HG02571 (cell line): ENCODE data around the gene ACP7.
A peak's percentile ranks its signal among the peaks of the same experiment; 100 is the strongest.
"Not testable (repeated sequence)": the region's sequence is repeated elsewhere in the genome, so short reads cannot be mapped to it uniquely, and the experiment has no call there.

ENCODE experiments used
- ATAC-seq: cut with Tn5 transposase; IDR thresholded peaks from one replicate; pipeline ENCODE4 v1.9.1; 2021; ENCODE audit warnings: mild to moderate bottlenecking, moderate library complexity; ENCODE audit not compliant: unreplicated experiment

ACP7 gene

DNA sequence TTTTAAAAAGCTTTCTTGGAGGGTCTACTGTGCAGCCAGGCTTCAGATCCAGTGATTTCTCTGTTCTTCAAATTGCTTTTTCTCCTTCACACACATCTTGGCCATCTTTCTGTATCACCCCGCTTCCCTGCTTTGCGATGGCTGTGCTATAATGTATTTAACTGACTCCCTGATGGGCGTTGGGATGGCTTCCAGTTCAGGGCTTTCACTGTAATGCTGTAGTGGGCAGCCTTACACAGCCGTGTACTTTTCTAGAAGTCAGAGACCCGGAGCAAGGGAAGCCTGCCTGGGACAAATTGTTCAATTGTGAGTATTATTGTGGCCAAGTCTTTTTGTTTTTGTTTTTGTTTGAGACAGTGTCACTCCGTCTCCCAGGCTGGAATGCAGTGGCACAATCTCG lies 22.0 kb downstream of the ACP7 start:
- no peak for ATAC-seq

DNA sequence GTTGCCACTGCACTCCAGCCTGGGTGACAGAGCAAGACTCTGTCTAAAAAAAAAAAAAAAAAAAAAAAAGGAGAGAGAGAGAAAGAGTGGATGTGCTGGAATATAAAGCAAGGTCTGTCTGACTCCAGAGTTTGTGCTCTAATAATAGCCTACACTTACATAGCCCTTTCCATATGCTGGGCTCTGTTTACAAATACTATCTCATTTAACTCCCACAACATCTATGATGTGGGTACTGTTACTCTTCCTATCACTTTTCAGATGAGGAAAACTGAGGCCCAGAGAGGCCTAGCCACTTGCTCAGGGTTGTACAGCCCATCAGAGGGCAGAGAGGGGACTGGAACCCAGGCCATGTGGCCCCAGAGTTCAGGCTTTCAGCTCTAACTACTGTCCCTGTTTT lies 25.5 kb downstream of the ACP7 start:
- no peak for ATAC-seq

DNA sequence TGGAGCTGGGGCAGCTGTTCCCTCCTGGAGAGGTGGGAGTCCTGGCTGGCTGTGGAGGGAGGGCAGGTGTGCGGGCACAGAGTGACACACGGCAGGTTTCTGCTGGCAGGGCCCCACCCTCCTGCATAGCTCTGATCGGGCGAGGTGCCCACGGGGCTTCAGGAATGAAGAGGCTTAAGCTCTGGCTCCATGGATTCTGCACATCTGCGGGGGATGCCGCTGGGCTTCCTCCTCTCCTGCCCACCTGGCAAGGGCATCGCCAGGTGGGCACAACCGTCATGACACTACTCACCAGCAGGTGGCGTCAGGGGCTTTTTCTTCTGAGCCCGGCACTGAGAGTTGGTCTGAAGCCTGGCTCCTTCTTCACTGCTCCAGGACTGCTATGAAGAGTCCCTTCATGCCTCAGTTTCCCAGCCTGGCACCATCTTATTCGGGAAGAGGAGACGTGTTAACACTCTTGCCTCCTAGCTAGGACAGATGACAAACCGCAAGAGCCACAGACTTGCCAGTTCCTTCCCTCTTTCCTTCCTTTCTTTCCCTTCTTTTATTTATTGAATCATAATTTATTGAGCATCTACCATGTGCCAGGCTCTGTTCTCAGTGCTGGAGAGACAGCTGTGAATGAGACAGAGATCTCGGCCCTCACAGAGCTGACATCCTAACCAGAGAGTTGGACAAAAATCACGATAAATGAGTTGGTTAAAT lies 26.2 kb downstream of the ACP7 start:
- ATAC-seq, result no peak

DNA sequence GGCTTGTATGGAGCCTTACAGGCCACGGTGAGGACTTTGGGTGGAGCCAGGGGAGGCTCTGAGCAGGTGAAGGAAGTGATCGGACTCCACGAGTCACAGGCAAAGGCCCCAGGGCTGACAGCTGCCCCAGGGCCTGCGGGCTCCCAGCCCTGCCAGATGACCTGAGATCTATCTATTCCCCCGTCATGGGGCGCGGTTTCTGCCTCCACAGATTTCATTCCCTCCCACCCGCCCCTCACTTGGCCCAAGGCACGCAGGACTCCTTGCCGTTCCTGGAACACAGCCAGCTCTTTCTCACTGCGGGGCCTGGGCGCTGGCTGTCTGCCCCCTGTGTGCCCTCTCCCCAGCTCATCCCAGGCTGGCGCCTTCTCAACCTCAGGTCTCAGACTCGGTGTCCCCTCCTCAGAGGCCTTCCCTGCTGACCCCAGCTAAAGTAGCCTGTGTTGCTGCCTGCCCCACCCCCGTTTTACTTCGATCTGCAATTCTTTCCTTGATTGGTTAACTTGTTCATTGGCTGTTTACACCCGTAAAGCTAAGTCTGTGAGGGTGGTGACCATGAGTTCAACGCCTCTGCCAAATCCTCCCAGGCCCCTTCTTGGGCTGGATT lies 27.5 kb downstream of the ACP7 start:
- ATAC-seq, result no peak

DNA sequence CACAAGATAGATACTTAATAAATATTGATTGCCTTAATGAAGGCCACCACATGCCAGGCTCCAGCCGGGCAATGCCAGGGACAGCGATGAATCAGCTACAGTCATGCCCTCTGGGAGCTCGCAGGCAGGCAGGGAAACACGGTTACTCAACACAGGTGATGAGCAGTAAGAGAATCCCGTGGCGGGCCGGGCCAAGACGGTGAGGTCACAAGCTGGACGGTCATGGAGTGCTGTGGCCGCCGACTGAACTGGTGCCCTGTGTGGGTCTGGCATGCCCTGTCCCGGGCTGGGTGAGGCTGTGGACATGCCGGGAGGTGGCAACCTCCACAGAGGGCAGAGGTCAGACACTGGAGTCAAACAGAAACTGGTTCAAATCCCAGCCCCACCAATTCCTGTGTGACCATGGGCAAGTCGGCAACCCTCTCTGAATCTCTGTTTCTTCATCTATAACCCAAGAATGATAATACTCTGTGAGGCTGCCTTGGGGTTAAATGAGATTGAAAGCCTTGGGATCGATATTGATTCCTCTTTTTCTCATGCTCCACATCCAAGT lies 28.2 kb downstream of the ACP7 start:
- ATAC-seq, result no peak

DNA sequence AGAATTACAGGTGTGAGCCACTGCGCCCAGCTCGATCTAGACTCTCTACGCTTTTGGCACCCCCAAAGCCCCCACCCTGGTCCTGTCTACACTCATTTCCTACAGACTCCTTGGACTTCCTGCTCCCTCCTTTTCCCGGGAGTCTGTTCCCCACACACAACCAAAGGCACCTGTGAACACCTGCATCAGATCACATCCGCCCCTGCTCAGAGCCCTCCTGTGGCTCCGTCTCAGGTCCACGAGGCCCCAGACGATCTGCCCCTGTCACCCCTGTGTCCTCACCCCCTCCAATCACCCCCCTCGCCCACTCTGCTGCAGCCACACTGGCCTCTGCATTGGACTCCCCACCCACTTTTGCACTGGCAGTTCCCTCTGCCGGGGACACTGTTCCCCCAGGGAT lies 29.0 kb downstream of the ACP7 start:
- no peak for ATAC-seq

DNA sequence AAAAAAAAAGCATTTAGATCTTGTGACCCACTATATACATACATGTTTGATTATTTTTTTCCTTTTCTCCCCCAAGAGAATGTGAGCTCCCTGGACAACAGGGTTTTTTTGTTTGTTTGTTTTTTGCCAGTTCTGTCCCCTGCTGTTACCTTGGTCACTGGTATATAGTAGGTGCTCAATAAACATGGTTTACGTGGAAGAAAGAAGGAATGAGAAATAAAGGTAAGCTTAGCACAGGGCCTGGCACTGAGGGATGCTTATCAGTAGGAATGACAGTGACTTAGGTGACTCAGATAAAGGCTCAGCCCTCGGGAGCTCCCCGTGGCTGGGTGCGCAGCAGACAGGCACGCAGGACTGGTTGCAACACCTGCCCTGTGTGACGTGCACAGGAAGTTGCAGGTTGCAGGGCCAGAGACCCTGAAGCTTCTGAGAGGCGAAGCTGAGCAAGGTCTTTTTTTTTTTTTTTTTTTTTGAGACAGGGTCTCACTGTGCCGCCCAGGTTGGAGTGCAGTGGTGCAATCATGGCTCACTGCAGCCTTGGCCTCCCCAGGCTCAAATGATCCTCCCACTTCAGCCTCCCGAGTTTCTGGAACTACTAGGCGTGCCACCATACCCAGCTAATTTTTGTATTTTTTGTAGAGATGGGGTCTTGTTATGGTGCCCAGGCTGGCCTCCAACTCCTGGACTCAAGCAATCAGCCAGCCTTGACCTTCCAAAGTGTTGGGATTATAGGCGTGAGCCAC lies 31.1 kb downstream of the ACP7 start:
- no peak for ATAC-seq

DNA sequence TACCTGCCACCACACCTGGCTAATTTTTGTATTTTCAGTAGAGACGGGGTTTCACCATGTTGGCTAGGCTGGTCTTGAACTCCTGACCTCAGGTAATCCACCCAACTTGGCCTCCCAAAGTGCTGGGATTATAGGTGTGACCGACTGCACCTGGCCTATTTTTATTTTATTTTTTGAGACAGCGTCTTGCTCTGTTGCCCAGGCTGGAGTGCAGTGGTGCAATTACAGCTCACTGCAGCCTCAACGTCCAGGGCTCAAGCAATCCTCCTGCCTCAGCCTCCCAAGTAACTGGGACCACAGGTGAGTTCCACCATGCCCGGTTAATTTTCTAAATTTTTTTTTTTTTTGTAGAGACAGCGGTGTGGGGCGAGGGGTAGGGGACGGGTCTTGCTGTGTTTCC lies 32.9 kb downstream of the ACP7 start:
- not testable (repeated sequence) for ATAC-seq

DNA sequence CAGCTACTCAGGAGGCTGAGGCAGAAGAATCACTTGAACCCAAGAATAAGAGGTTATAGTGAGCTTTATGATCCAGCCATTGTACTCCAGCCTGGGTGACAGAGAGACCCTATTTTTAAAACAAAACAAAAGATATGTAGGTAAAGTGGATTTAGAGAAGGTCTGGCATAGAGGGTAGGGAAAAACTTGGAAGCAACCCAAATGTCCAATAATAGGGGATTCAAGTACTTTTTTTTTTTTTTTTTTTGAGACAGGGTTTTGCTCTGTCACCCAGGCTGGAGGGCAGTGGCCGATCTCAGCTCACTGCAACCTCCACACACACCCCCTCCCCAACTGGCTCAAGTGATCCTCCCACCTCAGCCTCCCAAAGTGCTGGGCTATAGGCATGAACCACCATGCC lies 35.7 kb downstream of the ACP7 start:
- ATAC-seq, result no peak

DNA sequence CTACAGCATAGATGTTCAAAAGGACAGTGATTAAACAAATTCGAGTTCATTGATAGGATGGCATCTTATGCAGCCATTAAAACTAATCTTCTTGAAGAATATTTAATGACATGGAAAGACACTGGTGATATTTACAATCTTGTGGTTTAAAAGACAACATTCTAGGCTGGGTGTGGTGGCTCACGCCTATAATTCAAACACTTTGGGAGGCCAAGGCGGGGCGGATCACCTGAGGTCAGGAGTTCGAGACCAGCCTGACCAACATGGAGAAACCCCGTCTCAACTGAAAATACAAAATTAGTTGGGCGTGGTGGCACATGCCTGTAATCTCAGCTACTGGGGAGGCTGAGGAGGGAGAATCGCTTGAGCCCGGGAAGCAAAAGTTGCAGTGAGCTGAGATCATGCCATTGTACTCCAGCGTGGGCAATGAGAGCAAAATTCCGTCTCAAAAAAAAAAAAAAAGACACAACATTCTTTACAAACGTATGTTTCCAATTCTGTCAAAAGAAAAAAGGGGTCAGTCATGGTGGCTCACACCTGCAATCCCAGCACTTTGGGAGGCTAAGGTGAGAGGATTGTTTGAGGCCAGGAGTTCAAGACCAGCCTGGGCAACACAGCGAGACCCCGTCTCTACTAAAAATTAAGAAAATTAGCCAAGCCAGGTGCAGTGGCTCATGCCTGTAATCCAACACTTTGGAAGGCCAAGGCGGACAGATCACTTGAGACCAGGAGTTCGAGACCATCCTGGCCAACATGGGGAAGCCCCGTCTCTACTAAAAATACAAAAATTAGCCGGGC lies 39.0 kb downstream of the ACP7 start:
- ATAC-seq, result no peak

DNA sequence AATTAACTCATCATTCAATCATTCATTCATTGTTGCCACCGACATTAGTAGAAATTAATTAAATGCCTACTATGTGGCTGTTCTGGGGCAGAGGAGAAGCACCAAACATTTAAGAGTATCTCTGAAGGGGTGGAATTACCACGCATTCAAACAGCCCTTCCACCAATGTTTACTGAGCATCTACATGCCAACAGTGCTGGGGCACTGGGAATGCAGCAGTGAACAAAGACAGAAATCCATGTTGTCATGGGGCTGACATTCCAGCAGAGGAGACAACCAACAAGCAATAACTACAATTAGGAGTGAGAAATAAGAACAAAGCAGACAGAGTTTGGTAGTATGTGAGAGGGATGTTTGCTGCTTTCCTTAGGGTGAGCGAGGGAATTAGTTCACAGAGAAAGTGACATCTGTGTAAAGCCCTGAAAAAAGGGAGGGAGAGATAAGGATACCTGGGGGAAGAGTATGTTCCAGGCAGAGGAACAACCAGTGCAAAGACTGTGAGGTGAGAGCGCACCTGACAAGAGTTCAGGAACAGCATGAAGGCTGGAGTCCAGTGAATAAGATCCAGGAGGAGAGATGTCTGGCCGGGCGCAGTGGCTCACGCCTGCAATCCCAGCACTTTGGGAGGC lies 40.1 kb downstream of the ACP7 start:
- no peak for ATAC-seq

- no peak for ATAC-seq
Observed at GRCh38 chr19:39125199-39125553, 41.0 kb downstream of the ACP7 start.

DNA sequence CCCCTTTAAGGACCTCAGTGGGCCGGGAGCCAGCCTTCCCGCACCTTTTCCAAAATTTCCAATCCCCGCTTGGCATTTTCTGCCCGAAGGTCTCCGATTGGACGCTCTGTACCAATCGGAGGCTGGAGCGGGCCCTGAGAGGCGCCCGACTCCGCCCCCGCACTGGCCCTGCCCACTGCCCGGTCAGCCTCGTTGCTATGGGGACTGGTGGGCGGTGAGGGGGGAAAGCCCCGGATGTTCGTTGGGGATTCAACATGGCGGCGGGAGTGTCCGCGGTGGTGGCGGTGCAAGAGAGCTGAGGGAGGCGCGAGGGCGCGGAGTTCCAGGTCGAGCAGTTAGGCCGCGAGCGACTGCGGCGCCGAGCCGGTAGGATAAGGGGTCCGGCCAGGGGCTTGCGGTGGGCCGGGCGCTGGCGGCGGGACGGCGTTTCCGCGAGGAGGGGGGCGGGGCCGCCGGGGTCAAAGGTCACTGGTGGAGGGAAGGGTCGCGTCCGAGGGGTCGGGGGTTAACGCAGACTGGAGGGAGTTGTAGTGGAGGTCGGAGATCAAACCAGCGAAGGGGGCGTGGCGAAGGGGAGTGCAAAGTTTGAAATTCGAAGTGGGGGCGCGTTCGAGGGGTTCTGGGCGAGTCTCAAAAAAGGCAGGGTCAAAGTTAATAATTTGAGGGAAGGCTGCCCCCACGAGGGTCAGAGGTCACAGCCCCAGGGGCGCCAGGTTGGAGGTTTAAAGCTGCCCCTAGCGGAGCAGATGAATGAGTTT lies 41.6 kb downstream of the ACP7 start, which contains the start of gene PAK4:
PAK4 (plus strand) TSS at position 233 of the 758 bp plus-strand sequence. CDS start 43,768 bp downstream, outside the sequence.
- ATAC-seq, result peak; percentile 88

DNA sequence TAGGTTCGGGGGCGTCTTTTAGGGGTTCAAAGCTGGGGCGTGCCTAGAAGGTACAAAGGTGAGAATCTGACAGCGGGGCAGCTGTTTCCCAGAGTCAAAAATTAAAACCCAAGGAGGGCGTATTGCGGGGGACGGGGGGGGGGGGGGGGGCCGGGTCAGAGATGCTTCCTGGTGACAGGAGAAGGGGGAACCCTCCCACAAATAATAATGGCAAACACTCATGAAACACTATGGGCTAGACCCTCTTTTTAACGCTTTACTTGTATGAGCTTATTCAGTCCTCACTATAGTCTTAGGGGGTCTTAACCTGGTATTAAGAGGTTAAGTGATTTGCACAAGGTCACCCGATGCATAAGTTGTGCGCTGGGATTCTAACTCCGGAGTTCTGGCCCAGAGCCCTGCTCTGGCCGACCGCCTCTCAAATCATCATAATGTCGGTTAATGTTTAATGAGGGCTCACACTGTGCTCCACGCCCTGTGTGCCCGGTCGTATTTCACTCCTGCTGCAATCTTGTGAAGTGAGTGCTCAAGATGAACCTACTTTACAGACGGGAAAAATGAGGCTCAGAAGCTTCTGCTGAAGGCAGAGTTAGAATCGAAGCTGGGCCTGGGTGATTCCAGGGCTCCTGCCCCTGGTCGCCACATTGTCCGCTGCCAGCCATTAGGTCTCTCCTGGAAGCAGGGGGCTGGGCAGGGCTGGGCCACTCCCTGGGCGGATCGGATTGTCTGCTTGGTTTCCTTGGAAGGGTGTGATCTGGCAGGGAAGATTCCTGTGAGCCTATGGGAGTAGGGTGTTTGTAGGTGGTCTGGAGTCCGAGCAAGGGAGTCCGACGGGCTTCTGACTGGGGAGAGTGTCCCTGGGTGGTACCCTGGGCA lies 42.4 kb downstream of the ACP7 start:
- ATAC-seq, result no peak

- no peak for ATAC-seq
Observed at GRCh38 chr19:39127812-39128515, 43.8 kb downstream of the ACP7 start.

GRCh38 chr19:39128516-39129079 lies 44.4 kb downstream of the ACP7 start:
- no peak for ATAC-seq

GRCh38 chr19:39129116-39129515 lies 44.9 kb downstream of the ACP7 start:
- no peak for ATAC-seq
